Glomerular visceral epithelial cell (primary cell): ENCODE measurements around the gene DMAC2.
"Not testable (repeated sequence)": the region's sequence is repeated elsewhere in the genome, so short reads cannot be mapped to it uniquely, and the experiment has no call there.

ENCODE experiments used
- DNase-seq: peaks from one replicate; pipeline ENCODE4 v3.0.0-alpha.2; 2016; ENCODE audit errors: extremely low spot score

Gene DMAC2

GRCh38 chr19:41442473-41443355 lies 3.0 kb upstream of the DMAC2 start, which contains the start of gene ERICH4:
Gene ERICH4, plus strand, starts transcription at chr19:41443156. Its CDS starts 14 bp downstream, at chr19:41443170.
- DNase-seq: no peak

- no peak for DNase-seq
These were observed 1.7 kb upstream of the DMAC2 start for GRCh38 chr19:41441321-41441945.

GRCh38 chr19:41437944-41438574 lies 1.7 kb downstream of the DMAC2 start:
- no peak for DNase-seq

- DNase-seq: no peak
These were observed 3.1 kb downstream of the DMAC2 start for GRCh38 chr19:41436674-41436951.

- DNase-seq: no peak
These were observed 3.6 kb downstream of the DMAC2 start for GRCh38 chr19:41435936-41436673.

- DNase-seq: not testable (repeated sequence)
These were observed 4.3 kb downstream of the DMAC2 start for GRCh38 chr19:41435376-41435775.

GRCh38 chr19:41434450-41434849 lies 5.3 kb downstream of the DMAC2 start:
- DNase-seq: no peak

GRCh38 chr19:41433171-41433570 lies 6.5 kb downstream of the DMAC2 start:
- no peak for DNase-seq

GRCh38 chr19:41431426-41432386 lies 8.0 kb downstream of the DMAC2 start:
- DNase-seq: no peak

GRCh38 chr19:41430922-41431321 lies 8.8 kb downstream of the DMAC2 start:
- DNase-seq: peak; percentile 26

DNA sequence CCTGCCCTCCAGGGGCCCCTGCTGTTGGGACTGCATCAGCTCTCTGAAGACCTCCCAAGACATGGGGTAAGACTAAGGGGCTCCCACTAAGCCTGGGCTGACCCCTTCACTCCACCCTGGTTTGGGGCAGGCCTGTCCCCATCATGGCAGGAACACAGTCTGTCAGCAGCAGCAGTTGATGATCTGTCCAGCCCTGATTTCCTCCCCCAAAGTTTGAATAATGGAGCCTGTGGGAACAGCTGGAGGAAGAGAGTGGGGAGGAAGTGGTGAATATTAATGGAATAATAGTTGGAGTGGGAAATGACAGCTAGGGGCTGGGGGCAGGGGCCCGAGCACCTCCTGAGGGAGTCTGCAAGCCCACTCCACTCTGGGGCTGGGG lies 11.2 kb downstream of the DMAC2 start:
- DNase-seq: no peak

GRCh38 chr19:41427647-41428480 lies 11.8 kb downstream of the DMAC2 start:
- DNase-seq: no peak

DNA sequence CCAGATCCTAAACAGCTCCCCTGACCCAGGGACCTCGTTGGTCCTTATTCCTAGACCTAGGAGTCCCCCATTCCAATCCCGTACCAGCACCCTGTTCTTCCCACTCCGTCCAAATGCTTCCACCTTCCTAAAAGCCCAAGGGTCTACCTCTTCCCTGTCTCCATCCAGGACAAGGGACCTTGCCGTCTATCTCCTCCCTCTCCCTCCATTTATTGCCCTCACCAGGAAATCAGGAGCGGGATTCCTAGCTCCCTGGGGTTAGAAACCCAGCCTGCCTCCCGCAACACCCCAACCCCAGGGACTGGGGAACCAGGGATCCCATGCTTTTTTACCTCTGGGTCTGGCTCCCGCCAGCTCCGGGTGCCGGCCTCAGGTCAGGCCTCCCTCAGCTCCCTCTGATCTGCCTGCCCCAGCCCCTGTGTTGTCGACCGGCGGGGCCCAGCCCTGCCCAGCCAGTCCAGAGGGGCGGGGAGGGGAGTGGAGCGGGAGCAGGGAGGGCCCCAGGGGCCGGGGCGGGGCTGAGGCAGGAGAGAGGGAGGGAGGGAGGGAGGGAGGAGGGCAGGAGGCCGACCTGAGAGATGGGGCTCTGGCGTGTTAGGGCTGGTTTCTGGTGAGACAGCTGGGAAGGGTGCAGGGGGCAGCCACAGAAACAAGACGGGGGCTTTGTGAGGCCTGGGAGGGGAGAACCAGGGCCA lies 12.6 kb downstream of the DMAC2 start, which contains the start of gene B3GNT8:
Gene B3GNT8 (minus strand): TSS at position 423 of the 695 bp plus-strand sequence. CDS start 596 bp downstream, outside the sequence.
- DNase-seq: no peak

DNA sequence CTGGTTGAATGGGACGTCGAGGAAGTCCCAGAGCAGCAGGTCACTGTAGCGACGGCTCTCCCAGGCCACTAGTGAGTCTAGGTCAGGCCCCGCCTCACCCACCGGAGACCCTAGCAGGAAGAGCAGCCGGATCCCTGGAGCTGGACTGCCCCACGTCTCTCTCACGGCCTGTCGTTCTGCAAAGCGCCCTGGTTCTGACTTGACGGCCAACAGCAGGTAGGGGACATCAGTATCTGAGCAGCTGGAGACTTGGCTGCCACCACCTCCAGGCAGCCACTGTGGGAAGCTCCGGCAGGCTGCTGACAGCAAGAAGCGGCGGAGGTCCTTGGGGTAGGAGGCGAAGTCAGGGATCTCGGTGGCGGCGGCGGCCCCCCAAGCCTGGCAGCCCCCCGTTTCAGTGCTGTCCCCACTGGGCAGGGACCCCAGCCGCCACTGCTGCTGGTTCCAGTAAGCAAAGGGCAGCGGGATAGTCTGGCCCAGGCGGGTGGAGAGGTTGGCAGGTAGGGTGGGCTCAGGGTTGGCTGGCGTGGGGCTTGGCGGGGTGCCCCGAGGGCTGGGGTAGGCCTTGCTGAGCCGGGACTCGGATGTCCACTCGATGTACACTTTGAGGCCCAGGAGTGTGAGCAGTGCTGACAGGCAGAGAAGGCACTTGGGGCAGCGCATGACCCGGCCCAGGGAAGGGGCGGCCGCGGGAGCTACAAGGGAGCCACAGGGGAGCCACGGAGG lies 13.4 kb downstream of the DMAC2 start:
- no peak for DNase-seq

GRCh38 chr19:41425174-41426115 lies 14.3 kb downstream of the DMAC2 start:
- DNase-seq: no peak

DNA sequence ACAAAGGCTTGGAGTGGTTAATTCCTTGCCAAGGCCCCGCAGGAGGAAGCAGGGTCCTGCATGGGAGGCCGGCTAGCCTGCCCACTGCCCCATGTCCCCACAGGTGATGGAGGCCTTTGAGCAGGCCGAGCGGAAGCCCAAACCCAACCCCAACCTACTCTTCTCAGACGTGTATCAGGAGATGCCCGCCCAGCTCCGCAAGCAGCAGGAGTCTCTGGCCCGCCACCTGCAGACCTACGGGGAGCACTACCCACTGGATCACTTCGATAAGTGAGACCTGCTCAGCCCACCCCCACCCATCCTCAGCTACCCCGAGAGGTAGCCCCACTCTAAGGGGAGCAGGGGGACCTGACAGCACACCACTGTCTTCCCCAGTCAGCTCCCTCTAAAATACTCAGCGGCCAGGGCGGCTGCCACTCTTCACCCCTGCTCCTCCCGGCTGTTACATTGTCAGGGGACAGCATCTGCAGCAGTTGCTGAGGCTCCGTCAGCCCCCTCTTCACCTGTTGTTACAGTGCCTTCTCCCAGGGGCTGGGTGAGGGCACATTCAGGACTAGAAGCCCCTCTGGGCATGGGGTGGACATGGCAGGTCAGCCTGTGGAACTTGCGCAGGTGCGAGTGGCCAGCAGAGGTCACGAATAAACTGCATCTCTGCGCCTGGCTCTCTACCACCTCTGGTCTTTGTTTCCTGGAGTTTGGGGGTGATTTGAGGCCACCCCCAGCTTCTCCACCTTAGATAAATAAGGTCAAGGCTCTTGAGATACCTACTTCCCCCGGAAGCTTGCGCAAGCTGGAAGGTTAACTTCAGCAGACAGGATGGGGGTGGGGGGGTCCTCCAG lies 15.2 kb downstream of the DMAC2 start:
- no peak for DNase-seq

GRCh38 chr19:41422955-41423354 lies 16.8 kb downstream of the DMAC2 start:
- no peak for DNase-seq
